ENCODE results near the gene CYP1A2.

Gene CYP1A2

GRCh38 chr15:74799255-74799855 lies 50.7 kb downstream of the CYP1A2 start:
- Histone ChIP-seq H3K9me3 (ENCODE audit: control insufficient read depth, insufficient read depth, low read depth, low read length) (no peaks in the 10 kb centered on the region), H3K4me3 (ENCODE audit: low read depth, low read length) (no peak overlapping the region), H3K36me3 (ENCODE audit: control insufficient read depth, insufficient read depth, low read length) (peaks cover 56% of the 10 kb centered on the region), H3K27me3 (ENCODE audit: control insufficient read depth, insufficient read depth, low read length) (no peaks in the 10 kb centered on the region), H3K27ac (ENCODE audit: low read depth, low read length) (no peak overlapping the region), H3K9ac (ENCODE audit: low read length) (no peak overlapping the region), H3K4me1 (ENCODE audit: control insufficient read depth, insufficient read depth, low read length) (peaks cover 4% of the 10 kb centered on the region; the same call in 1 of the 2 replicates)

DNA sequence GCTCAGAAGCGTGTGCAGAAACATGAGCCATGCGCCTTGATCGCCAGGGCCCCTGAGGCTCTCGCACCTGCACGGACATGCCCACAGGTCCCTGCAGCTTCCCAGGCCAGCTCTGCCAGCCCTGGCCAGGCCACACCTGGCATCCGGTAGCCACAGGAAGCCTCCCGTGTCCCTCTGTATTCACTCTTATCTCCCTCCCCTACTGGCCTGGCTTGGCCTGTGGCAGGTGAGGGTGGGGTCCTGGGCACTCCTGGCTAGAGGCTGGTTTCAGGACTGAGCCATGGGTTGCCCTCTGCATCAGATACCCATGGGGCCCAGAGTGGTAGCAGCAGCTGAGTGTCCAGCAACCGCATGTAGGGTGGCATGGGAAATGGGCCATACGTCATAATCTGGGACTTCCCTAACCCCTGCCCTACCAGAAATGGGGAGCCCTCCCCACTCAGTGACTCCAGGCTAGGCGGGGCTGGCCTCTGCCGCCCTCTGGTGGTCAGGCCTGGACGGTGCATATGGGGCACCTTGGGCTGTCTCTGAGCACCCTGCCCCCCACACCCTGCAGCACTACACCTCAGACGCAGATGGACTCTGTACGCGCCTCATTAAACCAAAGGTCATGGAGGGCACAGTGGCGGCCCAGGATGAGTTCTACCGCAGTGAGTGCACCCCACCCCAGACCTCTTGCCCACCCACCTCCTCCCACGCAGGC lies 51.4 kb downstream of the CYP1A2 start:
- Histone ChIP-seq H3K27me3 (ENCODE audit: control insufficient read depth, insufficient read depth, low read length) (no peaks in the 10 kb centered on the region), H3K4me1 (ENCODE audit: control insufficient read depth, insufficient read depth, low read length) (peaks cover 4% of the 10 kb centered on the region; the same call in 1 of the 2 replicates), H3K9me3 (ENCODE audit: control insufficient read depth, insufficient read depth, low read depth, low read length) (no peaks in the 10 kb centered on the region), H3K4me3 (ENCODE audit: low read depth, low read length) (no peak overlapping the region), H3K9ac (ENCODE audit: low read length) (no peak overlapping the region), H3K27ac (ENCODE audit: low read depth, low read length) (no peak overlapping the region), H3K36me3 (ENCODE audit: control insufficient read depth, insufficient read depth, low read length) (peaks cover 58% of the 10 kb centered on the region)

- no peak overlapping the region for H3K27ac ChIP-seq (ENCODE audit: low read depth, low read length)
- H3K9ac ChIP-seq (ENCODE audit: low read length): no peak overlapping the region
- H3K4me1 ChIP-seq (ENCODE audit: control insufficient read depth, insufficient read depth, low read length): peaks cover 4% of the 10 kb centered on the region; the same call in 1 of the 2 replicates
- H3K27me3 ChIP-seq (ENCODE audit: control insufficient read depth, insufficient read depth, low read length): no peaks in the 10 kb centered on the region
- no peaks in the 10 kb centered on the region for H3K9me3 ChIP-seq (ENCODE audit: control insufficient read depth, insufficient read depth, low read depth, low read length)
- H3K4me3 ChIP-seq (ENCODE audit: low read depth, low read length): no peak overlapping the region
- peaks cover 60% of the 10 kb centered on the region for H3K36me3 ChIP-seq (ENCODE audit: control insufficient read depth, insufficient read depth, low read length)
These were observed 52.0 kb downstream of the CYP1A2 start for GRCh38 chr15:74800559-74801094.

DNA sequence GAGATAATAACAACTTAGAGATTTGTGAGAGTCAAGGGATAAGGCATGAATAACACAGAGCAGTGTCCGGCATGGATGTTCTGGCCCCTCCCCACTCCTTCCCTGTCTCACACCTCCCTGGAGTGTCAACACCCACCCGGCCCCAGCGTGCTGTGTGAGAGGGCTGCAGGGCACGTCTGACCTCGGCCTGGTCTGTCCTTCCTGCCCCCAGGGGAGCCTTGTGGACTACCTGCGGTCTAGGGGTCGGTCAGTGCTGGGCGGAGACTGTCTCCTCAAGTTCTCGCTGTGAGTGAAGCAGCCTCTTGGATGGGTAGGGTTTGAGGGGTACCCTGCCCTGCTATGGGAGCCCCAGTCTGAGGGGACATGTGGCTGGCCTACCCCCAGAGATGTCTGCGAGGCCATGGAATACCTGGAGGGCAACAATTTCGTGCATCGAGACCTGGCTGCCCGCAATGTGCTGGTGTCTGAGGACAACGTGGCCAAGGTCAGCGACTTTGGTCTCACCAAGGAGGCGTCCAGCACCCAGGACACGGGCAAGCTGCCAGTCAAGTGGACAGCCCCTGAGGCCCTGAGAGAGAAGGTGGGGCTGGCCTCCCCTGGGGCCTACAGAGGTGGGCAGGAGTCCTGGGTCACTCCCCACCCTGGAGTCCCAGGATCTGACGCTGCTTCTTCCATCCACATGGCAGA lies 52.8 kb downstream of the CYP1A2 start:
- peaks cover 60% of the 10 kb centered on the region for H3K36me3 ChIP-seq (ENCODE audit: control insufficient read depth, insufficient read depth, low read length)

DNA sequence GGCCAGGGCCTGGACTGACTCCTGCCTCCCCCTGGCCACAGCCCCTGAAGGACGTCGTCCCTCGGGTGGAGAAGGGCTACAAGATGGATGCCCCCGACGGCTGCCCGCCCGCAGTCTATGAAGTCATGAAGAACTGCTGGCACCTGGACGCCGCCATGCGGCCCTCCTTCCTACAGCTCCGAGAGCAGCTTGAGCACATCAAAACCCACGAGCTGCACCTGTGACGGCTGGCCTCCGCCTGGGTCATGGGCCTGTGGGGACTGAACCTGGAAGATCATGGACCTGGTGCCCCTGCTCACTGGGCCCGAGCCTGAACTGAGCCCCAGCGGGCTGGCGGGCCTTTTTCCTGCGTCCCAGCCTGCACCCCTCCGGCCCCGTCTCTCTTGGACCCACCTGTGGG lies 53.6 kb downstream of the CYP1A2 start:
- peaks cover 60% of the 10 kb centered on the region for H3K36me3 ChIP-seq (ENCODE audit: control insufficient read depth, insufficient read depth, low read length)

More for the DNA sequence above, 52.8 kb downstream of the CYP1A2 start:
- peaks cover 4% of the 10 kb centered on the region; the same call in 1 of the 2 replicates for H3K4me1 ChIP-seq (ENCODE audit: control insufficient read depth, insufficient read depth, low read length)
- no peaks in the 10 kb centered on the region for H3K9me3 ChIP-seq (ENCODE audit: control insufficient read depth, insufficient read depth, low read depth, low read length)
- H3K4me3 ChIP-seq (ENCODE audit: low read depth, low read length): no peak overlapping the region
- no peak overlapping the region for H3K27ac ChIP-seq (ENCODE audit: low read depth, low read length)
- H3K27me3 ChIP-seq (ENCODE audit: control insufficient read depth, insufficient read depth, low read length): no peaks in the 10 kb centered on the region
- H3K9ac ChIP-seq (ENCODE audit: low read length): no peak overlapping the region

GRCh38 chr15:74802862-74803447 lies 54.3 kb downstream of the CYP1A2 start:
- H3K9ac ChIP-seq (ENCODE audit: low read length): no peak overlapping the region
- no peak overlapping the region for H3K4me3 ChIP-seq (ENCODE audit: low read depth, low read length)
- no peaks in the 10 kb centered on the region for H3K27me3 ChIP-seq (ENCODE audit: control insufficient read depth, insufficient read depth, low read length)
- peaks cover 4% of the 10 kb centered on the region; the same call in 1 of the 2 replicates for H3K4me1 ChIP-seq (ENCODE audit: control insufficient read depth, insufficient read depth, low read length)
- no peak overlapping the region for H3K27ac ChIP-seq (ENCODE audit: low read depth, low read length)
- H3K36me3 ChIP-seq (ENCODE audit: control insufficient read depth, insufficient read depth, low read length): peaks cover 60% of the 10 kb centered on the region
- H3K9me3 ChIP-seq (ENCODE audit: control insufficient read depth, insufficient read depth, low read depth, low read length): no peaks in the 10 kb centered on the region

More for the DNA sequence above, 53.6 kb downstream of the CYP1A2 start:
- Histone ChIP-seq H3K27me3 (ENCODE audit: control insufficient read depth, insufficient read depth, low read length) (no peaks in the 10 kb centered on the region), H3K9ac (ENCODE audit: low read length) (no peak overlapping the region), H3K4me3 (ENCODE audit: low read depth, low read length) (no peak overlapping the region), H3K27ac (ENCODE audit: low read depth, low read length) (no peak overlapping the region), H3K4me1 (ENCODE audit: control insufficient read depth, insufficient read depth, low read length) (peaks cover 4% of the 10 kb centered on the region; the same call in 1 of the 2 replicates), H3K9me3 (ENCODE audit: control insufficient read depth, insufficient read depth, low read depth, low read length) (no peaks in the 10 kb centered on the region)

DNA sequence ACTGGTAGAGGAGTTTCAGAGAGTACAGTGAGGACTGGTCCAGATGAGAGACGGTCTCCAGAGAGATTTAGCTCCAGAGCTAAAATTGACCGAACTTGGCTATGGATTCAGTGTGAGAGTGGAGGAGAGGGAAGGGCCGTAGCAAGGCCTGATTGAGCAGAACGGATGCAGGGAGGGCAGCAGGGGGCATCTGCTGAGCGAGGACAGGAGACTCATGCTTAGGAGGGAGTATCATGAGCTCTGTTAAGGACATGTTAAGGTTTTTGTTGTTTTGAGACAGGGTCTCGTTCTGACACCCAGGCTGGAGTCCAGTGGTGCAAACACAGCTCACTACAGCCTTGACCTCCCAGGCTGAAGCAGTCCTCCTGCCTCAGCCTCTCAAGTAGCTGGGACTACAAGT lies 56.3 kb downstream of the CYP1A2 start:
- Histone ChIP-seq H3K36me3 (ENCODE audit: control insufficient read depth, insufficient read depth, low read length) (peaks cover 43% of the 10 kb centered on the region), H3K4me3 (ENCODE audit: low read depth, low read length) (no peak overlapping the region), H3K9me3 (ENCODE audit: control insufficient read depth, insufficient read depth, low read depth, low read length) (no peaks in the 10 kb centered on the region)

More for the DNA sequence above, 56.3 kb downstream of the CYP1A2 start:
- no peaks in the 10 kb centered on the region for H3K27me3 ChIP-seq (ENCODE audit: control insufficient read depth, insufficient read depth, low read length)
- no peak overlapping the region for H3K27ac ChIP-seq (ENCODE audit: low read depth, low read length)
- peaks cover 4% of the 10 kb centered on the region; the same call in 1 of the 2 replicates for H3K4me1 ChIP-seq (ENCODE audit: control insufficient read depth, insufficient read depth, low read length)
- H3K9ac ChIP-seq (ENCODE audit: low read length): no peak overlapping the region
